Right hindlimb (tissue), 1 donor: ENCODE data around the gene NOPCHAP1.
"Not testable (repeated sequence)": the region's sequence is repeated elsewhere in the genome, so short reads cannot be mapped to it uniquely, and the experiment has no call there.

Experiments used
- DNase-seq: peaks from one replicate; pipeline ENCODE4 v3.0.0-alpha.2; 2018

The NOPCHAP1 gene, protein sequence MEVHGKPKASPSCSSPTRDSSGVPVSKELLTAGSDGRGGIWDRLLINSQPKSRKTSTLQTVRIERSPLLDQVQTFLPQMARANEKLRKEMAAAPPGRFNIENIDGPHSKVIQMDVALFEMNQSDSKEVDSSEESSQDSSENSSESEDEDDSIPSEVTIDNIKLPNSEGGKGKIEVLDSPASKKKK

DNA sequence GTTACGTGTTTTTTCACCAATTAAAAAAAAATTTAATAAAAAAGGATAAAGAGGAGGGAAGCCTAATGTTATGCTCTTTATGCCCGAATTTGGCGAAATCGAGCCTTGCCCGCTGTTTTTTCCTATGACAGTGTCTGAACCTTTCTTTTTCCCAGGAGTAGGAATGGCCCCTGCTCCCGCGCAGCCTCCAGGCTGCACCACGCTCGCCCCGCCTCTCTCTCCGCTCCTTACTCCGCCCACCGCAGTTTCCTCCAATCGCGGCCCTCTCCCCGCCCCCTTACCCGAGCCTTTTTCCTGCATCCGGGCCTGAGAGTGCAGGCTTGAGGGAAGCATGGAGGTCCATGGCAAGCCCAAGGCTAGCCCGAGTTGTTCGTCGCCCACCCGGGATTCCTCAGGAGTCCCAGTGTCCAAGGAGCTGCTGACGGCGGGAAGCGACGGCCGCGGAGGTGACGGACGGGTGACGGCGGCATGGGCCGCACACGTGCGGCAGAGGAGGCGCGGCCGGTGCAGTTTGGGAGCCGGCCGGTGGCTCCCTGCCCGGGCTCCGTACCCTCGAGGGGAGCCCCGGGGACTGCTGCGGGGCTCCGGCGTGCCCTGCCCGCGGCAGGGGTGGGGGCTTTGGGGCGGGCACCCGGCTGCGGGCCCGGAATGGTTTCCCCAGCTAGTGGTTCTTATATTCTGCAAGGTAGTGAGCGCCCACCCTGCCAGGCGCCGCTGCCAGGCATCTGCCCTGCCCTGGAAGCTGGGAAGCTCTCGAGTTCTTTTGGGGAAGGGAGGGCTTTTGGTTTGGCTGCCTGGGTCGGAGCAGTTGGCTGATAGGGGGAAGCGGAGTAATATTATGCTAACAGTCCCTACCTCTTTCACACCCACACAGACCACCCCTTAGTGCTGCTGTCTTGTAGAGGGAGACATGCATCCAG is at the start of gene NOPCHAP1:
NOPCHAP1 (plus strand) TSS at position 295 of the 920 bp plus-strand sequence; CDS start at position 332, 37 bp downstream.
- DNase-seq: peak; percentile 96

DNA sequence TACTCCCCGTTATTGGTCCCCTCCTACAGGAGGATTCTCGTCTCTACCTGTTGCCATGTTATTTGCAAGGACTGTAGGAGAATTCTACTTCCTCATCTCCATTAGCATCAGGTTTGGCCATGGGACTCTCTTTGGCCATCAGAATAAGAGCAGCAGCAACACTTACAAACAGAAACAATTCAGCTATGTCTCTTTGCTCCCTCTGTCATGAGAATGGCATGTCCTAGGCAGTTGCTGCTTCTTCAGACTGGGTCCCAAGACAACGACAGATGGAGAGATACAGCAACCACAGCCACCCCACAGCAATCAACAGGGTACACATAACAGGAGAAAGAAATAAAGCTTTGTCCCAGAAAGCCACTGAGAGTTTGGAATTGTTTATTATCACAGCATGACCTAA is 47.7 kb upstream of the NOPCHAP1 start:
- DNase-seq: no peak

DNA sequence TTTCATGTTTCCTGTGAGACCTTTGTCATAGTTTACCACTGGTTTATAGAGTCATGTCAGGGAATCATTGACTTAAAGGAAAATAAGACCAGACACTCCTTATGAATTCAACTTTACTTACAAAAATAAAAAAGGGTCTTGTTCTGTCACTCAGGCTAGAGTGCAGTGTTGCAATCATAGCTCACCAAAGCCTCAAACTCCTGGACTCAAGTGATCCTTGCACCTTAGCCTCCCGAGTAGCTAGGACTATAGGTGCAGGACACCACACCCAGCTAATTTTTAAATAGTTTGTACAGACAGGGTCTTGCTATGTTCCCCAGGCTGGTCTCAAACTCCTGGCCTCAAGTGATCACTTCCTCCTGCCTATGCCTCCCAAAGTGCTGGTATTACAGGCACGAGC is 47.0 kb upstream of the NOPCHAP1 start:
- DNase-seq: no peak

DNA sequence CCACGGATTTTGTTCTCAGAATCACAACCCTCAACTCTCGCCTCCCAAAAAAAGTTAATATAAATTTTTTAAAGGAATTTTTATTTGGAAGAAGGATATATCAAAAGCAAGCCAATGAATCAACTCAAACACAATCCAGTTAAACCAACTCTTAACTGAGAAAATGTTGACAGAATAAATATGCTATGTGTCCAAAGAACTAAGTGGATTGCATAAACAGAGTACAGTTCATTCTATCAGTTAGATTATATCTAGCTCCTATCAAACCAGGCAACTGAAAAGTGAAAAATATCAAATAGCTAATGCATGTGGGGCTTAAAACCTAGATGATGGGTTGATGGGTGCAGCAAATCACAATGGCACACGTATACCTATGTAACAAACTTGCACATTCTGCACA is 44.7 kb upstream of the NOPCHAP1 start:
- no peak for DNase-seq

DNA sequence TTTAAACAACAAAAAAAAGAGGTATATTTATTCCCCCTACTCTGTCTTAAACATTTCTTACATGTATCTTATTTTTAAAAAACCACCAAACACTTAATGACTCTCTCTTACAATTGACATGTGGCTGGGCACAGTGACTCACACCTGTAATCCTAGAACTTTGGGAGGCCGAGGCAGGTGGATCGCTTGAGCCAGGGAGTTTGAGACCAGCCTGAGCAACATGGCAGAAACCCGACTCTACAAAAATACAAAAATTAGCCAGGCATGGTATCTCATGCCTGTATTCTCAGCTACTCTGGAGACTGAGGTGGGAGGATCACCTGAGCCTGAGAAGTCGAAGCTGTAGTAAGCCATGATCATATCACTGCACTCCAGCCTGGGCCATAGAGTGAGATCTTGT is 44.0 kb upstream of the NOPCHAP1 start:
- DNase-seq: no peak

DNA sequence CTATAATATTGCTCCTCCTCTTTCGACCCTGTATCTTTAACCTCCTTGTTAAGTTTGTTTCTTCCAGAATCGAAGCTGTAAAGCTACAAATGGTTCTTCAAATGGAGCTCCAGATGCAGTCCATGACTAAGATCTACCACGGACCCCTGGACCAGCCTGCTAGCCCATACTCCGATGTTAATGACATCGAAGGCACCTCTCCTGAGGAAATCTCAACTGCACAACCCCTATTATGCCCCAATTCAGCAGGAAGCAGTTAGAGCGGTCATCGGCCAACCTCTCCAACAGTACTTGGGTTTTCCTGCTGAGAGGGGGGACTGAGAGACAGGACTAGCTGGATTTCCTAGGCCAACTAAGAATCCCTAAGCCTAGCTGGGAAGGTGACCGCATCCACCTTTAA is 42.7 kb upstream of the NOPCHAP1 start:
- not testable (repeated sequence) for DNase-seq

DNA sequence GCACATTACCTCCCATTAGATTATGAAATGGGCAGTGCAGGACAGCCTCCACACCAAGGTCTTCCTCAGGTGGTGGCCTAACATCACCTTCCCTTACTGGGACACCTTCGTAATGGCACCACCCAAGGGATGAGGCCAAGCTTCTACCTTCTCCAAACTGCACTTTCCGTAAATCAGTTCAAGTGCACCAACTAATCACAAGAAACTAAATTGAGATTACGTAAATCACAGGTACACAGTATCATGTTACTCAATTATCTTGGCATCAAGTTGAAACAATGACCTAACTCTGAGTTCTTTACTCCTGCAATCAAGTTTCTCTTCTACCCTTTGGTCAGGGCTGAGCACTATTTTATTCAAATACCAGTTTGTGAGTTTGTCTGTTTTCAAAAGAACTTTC is 41.9 kb upstream of the NOPCHAP1 start:
- DNase-seq: no peak

DNA sequence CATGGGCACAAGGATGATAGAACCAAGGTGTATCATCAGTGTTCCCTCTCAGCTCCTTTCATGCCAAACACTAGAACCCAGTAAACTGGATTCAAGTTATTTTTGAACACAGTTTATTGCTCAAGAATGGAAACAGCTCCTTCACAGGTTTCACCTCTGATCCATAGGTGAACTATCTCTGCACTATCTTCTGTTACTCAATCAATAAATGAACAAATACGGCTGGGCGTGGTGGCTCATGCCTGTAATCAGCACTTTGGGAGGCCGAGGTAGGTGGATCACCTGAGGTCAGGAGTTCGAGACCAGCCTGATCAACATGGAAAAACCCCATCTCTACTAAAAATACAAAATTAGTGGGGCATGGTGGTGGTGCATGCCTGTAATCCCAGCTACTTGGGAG is 37.4 kb upstream of the NOPCHAP1 start:
- not testable (repeated sequence) for DNase-seq

DNA sequence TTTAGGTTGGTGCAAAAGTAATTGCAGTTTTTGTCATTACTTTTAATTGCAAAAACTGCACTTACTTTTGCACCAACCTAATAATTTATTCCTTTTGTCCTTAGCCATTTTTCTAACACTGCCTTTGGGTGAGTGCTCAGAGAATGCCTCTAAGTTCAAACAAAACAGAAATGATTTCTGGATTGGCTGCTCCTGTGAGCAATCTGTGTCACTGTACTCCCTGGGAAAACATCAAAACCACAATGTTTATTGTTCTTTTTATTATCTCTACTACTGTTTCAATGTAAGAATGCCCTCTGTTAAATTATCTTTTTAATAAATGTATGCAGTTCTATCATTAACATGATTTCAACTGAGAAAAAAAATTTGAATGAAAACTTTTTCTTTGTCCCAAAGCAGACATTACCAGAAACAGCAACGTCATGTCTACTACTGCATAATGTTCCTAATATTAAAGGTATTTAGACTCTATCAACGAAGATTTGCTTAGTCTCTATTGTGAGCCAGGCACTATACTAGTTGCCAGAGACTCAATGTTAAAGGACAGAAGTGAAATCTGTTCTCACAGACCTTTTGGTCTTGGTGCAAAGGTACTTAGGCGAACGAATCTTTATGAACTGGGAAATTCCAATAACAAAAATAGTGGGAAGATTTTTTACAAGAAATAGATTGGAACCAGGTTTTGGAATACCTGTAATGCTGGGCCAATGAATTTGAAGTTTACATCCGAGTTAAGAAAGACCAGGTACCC is 34.2 kb upstream of the NOPCHAP1 start:
- DNase-seq: no peak

DNA sequence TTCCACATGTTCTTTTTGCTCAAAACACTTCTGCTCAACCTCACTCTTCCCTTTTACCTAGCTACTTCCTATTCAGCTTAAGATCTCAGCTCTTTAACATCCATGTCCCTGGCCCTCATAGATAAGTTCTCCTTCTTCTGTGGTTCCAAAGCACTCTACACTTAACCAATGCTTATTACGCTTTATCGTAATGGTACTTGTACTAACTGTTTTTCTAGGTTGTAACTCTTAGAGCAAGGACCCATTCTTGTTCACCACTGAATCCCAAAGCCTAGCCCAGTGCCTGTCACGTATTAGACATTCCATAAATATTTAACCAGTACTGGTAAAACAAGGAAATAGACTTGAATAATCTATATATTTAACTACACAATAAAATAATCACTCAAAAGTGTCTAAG is 33.3 kb upstream of the NOPCHAP1 start:
- DNase-seq: no peak

DNA sequence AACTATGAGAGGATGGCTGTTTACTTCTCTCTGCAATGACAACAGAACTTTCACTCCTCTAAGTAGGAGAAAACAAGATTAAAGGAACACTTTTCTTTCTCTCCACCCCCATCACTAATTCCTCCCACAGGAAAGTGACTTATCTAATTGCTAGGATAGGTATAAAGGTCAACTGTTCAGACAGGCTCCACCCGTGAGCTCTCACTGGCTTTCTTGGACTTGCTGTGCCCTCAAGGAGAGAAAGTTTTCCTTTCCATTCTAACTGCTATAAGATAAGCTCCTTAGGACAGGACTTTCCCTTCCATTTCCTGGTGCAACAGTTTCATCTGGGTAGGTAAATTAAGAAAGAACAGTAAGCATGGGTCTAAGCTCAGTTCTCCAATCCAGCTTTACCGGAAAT is 32.8 kb upstream of the NOPCHAP1 start:
- DNase-seq: no peak

DNA sequence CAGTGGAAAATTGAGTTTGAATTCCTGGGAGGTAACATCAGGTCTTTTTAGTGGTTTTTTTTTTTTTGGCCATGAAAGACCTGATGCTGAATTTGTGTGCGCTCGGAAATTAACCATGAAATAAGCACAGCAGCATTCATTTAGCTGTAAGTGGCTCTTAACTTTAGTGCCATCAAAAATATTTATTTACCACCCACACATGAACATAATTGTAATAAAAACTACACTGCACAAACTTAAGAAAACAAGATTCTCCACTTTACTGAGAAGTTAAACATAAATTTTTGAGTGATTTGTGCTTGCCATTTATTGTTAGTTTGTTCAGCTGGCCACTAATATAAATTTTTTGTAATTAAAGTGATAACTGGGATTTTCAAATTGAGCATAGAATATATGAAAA is 30.4 kb upstream of the NOPCHAP1 start:
- DNase-seq: no peak

DNA sequence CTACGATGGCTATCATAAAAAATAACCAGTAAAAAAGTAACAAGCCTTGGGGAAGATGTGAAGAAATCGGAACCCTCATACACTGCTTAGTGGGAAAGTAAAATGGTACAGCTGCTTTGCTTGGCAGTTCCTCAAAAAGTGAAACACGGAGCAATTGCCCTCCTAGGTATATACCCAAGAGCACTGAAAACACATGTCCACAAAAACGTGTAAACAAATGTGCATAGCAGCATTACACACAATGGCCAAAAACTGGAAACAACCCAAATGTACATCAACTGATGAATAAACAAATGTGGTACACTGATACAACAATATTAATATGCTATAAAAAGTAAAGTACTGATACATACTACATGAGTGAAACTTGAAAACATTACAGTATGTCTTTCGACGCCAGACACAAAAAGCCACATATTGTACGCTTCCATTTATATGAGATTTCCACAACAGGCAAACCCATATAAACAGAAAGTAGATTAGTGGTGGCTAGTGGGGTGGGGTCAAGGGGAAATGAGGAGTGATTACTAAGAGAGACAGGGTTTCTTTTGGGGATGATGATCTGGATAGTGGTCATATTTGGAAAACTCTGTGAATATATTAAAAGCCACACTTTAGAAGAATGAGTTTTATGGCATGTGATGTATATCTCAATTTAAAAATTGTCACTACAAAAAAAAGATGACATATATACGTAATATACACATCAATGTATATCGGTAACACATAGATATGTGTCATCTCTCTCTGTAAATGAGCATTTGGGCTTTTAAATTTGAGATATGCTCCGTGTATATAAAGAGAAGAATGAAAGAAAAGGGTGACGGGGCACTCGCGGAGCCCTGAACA is 29.0 kb upstream of the NOPCHAP1 start:
- DNase-seq: no peak

DNA sequence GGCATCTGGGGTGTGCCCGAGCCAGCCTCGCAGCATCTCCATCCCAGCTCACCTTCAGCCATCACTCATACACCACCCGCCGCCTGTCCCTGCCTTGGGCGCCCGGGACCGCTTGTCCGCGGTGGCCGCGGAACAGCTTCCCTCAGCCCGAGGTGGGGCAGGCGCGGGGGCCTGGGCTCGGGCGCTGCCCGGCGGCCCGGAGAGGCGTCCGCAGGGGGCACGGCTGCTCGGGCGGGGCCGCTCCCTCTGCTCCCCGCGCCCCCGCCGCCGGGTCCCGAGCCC is 28.5 kb upstream of the NOPCHAP1 start:
- no peak for DNase-seq

DNA sequence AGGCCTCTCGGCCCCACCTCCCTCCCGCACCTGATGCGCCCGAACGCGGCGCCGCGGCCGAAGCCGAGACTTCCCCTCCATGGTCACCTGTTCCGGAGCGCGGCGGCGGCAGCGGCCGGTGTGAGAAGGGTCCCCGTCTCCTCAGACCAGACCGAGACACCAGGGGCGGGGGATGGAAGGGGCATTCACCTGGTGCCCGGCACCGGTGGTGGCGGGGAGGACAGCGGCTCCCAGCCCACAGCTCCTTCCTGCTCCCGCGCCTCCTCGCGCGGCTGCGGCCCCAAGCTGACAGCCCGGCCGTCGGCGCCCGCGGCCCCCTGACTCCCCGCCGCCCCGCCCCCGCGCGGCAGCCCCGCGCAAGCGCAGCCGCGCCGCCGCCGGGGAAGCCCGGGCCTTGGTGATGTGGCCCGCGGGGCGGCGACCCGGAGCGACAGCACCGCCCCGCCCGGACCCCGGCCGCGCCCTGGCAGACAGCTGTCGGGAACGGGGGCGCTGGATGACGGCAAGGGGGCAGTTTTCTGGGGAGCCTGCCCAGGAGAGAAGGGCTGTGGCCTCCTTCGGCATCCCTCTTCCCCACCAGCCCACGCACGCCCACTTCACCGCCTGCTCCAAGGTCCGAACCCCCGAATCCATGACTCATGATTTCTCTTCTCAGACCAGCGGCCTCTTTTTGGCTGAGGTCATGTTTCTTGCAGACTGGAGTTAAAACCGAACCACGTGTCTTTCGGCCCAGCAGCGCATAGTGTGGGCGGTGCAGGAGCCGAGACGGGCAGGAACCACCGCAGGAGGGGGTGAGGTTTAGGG is 27.9 kb upstream of the NOPCHAP1 start, which contains the start of gene SLC41A2:
SLC41A2 (minus strand) TSS at position 290 of the 804 bp plus-strand sequence. CDS start 29,763 bp downstream, outside the sequence.
- DNase-seq: peak; percentile 85

DNA sequence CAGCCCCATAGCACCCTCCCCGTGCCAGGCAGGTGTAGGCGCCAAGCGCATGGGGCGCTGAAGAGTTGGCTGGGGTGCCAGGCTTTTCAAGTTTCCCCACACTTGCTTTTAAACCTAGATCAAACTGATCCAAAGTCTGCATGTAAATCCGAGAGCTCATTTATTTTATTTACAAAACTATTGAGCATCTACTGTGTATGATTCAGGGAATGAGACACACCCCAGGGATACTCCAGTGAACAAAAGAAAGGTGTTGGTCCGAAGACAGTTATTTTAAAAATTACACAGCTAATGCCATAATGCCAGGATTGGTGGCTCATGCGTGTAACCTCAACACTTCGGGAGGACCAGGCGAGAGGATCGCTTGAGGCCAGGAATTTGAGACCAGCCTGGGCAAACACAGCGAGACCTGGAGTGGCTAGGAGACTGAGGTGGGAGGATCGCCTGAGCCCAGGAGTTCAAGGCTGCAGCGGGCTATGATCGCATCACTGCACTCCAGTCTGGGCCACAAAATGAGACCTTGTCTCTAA is 27.2 kb upstream of the NOPCHAP1 start:
- peak; percentile 41 for DNase-seq

DNA sequence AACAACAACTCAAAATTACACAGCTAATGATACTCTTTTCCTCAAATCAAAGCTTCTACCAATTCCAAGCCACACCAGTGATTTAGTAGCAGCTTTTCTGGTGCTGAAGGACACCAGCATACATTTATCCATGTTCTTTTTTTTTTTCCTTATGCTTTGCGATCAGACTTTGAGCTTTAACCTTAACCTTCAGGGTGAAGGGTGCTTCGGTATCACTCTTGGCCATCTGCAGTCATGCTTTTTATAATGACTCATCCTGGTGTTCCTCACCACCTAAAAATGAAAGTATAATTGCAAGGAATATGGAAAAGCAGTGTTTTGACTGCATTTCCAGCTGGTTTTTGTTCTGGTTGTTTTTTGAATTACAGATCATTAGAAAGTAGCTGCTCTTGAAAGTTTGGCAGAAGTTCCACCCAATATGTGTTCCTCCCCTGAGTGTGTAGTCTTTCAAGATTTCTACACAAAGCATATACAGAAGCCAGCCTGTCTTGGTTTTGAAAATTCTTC is 26.7 kb upstream of the NOPCHAP1 start:
- no peak for DNase-seq

DNA sequence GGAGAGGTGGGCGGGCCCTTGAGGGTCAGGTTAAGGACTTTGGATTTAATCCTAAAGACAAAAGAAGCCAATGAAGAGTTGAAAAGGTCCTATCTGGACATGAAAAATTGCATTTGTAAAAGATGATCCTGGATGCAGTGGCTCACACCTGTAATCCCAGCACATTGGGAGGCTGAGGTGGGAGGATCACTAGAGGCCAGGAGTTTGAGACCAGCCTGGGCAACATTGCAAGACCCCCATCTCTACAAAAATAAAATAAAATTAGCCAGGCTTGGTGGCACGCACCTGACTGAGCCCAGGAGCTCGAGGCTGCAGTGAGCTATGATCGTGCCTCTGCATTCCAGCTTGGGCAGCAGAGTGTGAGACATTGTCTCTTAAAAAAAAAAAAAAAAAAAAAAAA is 25.7 kb upstream of the NOPCHAP1 start:
- DNase-seq: no peak

DNA sequence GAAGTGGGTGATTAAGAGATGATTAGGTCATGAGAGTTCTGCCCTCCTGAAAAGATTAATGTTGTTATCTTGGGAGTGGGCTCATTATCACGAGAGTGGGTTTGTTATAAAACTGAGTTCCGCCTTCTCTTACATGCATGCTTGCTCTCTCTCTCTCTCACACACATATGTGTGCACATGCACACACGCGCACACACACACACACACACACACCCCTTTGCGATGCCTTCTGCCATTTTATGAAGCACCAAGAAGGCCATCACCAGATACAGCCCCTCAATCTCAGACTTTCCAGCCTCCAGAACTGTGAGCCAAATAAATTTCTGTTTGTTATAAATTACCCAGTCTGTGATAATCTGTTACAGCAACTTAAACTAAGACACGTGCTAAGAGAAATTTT is 22.4 kb upstream of the NOPCHAP1 start:
- no peak for DNase-seq

DNA sequence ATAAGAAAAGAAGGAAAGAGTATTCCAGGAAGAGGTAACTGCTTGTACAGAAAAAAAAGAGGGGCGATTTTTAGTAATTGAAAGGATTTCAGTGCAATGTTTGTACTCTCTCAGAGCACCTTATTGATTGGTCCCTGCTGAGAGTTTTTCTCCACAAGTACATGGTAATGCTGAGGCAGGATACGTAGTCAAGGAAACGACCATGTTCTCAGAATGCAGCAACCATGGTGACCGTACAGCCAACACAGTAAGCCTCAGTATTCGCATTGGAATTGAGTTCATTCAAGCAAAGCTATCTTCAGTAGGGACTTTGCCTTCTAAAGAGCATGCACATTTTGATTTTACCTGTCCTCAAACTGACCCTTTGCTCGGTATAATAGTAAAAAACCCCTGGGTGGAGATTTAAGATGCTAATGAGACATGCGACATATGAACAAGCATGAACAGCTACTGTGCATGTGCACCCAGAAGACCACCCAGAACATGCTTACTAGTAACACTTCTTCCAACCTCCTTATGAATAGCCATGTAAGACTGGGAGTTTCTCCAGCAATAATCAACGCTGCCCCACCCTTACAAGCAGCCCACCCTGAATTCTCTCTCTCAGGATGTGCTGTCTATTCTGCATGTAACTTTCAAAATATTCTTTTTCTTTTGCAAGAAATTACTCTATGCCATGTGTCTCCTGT is 21.8 kb upstream of the NOPCHAP1 start:
- DNase-seq: no peak

DNA sequence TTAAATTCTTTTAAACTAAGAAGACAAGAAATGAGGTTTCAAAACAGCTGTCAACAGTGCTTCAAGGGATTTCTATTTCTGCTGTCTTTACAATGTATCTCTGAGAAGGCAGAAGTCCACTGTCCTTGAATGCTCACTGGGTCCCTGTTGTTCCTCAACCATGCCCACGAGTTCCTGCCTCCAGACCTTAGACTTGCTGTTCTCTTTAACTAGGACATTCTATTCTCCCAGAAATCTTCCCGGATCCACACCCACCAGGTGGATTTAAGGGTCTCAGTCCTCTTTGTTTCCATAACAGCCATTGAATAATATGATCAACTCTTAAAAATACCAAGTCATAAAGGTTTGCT is 21.3 kb upstream of the NOPCHAP1 start:
- DNase-seq: no peak
